HG03521 (cell line): ENCODE measurements around the gene C11orf42.
"Not testable (repeated sequence)": the region's sequence is repeated elsewhere in the genome, so short reads cannot be mapped to it uniquely, and the experiment has no call there.

Experiments used
- ATAC-seq: cut with Tn5 transposase; IDR thresholded peaks from one replicate; pipeline ENCODE4 v1.9.1; 2021; ENCODE audit warnings: mild to moderate bottlenecking, moderate library complexity; ENCODE audit not compliant: unreplicated experiment

The C11orf42 gene

GRCh38 chr11:6217722-6218121, 12.4 kb downstream of the C11orf42 start:
- ATAC-seq: no peak

GRCh38 chr11:6219359-6219758, 14.0 kb downstream of the C11orf42 start:
- no peak for ATAC-seq

DNA sequence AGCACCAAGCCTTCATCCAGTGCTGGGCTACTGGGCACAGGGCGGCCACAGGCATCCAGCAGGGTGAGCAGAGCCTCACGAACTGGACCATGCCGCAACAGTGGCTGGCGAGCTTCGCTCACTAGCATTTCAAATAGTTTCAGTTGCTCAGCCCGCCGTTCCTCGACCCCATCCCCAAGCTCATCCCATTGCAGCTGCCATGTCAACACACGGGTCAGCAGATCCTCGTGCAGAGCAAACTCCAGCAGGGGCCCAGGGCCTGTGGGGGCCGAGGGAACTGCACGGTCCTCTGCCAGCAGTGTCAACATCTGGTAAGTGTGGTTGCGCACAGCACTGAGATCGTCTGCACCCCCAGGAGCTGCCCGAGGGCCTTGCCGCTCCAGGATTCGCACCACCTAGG, 18.5 kb downstream of the C11orf42 start:
- no peak for ATAC-seq

DNA sequence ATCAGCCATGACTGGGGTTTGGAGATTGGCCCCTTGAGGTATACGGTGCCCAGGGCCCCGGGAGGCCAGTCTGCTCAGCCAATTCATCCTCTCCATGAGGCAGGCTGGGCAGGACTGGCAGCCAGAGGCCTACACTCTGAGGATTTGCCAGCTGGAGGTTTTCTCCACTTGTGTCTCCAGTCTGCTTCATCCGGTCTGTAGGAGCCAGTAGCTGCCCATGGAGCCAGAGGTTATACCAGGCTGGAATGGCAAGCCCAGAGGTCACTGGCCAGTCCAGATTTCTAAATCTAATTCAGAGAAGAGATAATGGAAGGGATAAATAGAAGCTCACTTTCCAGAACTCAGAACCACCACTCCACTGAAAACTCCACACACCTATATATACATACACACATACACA, 19.1 kb downstream of the C11orf42 start:
- ATAC-seq: no peak

DNA sequence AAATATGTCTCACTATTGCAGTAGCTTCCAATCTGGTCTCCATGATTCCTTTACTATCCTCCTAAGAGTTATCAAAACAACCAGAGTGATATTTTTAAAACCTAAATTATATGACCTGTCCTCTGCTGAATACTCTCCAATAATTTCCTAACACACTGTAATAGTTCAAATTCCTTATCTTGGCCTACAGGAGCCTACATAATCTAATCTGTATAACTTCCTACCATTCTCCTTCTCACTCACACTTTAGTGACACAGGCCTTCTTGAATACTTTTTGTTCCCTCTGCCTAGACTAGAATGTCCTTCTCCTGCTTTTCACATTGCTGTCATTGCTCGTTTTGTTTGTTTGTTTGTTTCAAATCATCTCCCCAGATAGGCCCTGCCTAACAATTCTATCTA, 19.7 kb downstream of the C11orf42 start:
- ATAC-seq: no peak

GRCh38 chr11:6225896-6226295, 20.5 kb downstream of the C11orf42 start:
- ATAC-seq: no peak

- no peak for ATAC-seq
Observed at GRCh38 chr11:6228520-6228919, 23.2 kb downstream of the C11orf42 start.

- no peak for ATAC-seq
Observed at GRCh38 chr11:6229911-6230310, 24.6 kb downstream of the C11orf42 start.

GRCh38 chr11:6232899-6233298, 27.5 kb downstream of the C11orf42 start:
- no peak for ATAC-seq

- ATAC-seq: no peak
Observed at GRCh38 chr11:6233984-6234386, 28.6 kb downstream of the C11orf42 start.

GRCh38 chr11:6234387-6235107, 29.2 kb downstream of the C11orf42 start, which contains the start of gene FHIP1B:
Gene FHIP1B (minus strand): TSS chr11:6234636. CDS start chr11:6224516, 10,120 bp downstream.
- ATAC-seq: peak; percentile 96

DNA sequence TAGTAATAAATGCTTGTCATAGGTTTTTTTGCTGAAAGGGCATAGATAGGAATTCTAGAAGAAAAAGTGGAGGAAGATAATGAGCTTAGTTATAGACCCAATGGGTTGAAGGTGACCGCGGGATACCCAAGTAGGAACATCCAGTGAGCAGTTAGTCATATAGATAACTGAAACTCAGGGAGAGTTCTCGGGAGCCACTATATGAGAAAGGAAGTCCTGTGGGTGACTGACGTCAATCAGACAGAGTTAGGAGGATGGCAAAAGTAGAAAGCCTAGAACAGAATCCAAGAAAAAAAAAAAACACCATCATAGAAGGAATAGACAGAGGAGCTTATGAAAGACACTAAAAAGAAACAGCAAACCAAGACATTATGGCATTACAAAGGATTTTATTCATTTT, 31.9 kb downstream of the C11orf42 start:
- ATAC-seq: no peak

DNA sequence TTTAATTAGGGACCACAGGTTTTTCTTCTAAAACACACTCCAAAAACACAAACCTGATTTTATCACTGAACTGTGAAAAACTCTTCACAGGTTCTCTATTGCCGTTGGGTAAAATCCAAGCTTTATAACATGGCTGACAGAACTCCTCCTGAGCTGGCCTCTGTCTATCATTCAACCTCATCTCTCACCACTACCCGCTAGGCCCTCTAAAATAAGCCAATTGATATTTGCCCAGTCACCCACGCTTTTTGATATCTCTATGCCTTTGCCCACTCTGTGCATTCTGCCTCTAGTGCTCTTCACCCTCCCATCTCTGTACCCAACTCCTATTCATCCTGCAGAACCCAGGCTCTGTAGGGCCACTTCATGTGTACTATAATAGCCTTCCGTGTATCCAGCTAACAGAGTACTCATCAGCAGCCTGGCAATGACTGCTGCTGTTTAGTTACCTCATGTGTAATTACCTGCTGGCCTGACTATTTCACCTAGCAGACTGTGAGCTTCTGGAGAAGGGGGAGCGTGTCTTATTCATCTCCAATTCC, 32.5 kb downstream of the C11orf42 start:
- ATAC-seq: no peak

DNA sequence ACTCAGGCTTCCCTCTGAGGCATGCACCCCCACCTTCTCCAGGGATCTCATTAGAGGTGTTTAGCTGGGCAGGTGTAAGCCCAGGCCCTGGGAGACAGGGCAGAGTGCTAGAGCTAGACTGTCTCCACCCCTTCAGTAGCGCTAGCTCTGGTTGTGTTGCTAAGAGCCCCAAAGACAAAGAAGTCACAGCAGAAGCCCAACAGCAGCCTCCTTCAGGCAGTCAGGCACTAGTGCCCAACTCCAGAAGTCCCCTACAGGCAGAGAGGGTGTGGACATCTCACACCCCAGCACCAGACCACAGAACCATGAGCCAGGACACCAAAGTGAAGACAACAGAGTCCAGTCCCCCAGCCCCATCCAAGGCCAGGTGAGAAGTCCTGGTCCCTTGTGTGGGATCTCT, 33.5 kb downstream of the C11orf42 start, which contains the start of gene CNGA4:
TSS of gene CNGA4 (plus strand) at position 188 of the 400 bp plus-strand sequence. CDS start at position 306, 118 bp downstream.
- no peak for ATAC-seq

DNA sequence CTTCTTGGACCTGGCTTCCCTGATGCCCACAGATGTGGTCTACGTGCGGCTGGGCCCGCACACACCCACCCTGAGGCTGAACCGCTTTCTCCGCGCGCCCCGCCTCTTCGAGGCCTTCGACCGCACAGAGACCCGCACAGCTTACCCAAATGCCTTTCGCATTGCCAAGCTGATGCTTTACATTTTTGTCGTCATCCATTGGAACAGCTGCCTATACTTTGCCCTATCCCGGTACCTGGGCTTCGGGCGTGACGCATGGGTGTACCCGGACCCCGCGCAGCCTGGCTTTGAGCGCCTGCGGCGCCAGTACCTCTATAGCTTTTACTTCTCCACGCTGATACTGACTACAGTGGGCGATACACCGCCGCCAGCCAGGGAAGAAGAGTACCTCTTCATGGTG, 34.8 kb downstream of the C11orf42 start:
- ATAC-seq: no peak

- ATAC-seq: no peak
Observed at GRCh38 chr11:6240781-6241180, 35.4 kb downstream of the C11orf42 start.

DNA sequence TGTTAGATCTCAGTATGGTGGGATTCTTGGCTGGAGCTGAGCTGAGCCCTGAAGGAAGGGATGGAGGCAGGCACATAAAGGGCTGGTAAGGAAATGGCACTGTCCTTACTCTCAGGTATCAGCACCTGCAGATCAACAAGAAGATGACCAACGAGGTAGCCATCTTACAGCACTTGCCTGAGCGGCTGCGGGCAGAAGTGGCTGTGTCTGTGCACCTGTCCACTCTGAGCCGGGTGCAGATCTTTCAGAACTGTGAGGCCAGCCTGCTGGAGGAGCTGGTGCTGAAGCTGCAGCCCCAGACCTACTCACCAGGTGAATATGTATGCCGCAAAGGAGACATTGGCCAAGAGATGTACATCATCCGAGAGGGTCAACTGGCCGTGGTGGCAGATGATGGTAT, 36.0 kb downstream of the C11orf42 start:
- ATAC-seq: no peak

- no peak for ATAC-seq
Observed at GRCh38 chr11:6245536-6245935, 40.2 kb downstream of the C11orf42 start.

DNA sequence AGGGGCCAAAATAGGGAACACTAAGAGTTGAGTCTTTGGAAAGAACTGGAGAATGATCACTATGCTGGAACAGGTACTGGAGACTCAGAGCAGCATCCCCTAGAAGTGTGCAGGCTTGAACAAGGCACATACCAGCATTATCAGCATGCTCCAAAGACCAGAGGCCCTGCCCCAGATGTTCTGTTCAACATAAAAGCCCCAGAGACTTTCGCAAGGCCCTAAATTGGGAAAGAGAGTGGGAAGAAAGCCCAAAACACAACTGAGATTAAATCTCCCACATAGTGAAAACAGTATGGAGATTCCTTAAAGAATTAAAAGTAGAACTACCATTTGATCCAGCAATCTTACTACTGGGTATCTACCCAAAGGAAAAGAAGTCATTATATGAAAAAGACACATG, 42.9 kb downstream of the C11orf42 start:
- ATAC-seq: no peak

DNA sequence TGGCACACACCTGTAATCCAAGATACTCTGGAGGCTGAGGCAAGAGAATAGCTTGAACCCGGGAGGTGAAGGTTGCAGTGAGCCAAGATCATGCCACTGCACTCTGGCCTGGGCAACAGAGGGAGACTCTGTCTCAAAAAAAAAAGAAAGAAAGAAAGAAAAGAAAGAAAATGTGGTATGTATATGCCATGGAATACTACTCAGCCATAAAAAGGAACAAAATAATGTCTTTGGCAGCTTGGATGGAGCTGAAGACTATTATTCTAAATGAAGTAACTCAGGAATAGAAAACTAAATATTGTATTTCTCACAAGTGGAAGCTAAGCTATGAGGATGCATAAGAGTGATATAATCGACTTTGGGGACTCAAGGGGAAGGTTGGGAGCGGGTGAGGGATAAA, 43.5 kb downstream of the C11orf42 start:
- not testable (repeated sequence) for ATAC-seq

- no peak for ATAC-seq
Observed at GRCh38 chr11:6249770-6250555, 44.6 kb downstream of the C11orf42 start.
